ENCODE data around the gene ROR2. TPM values are rescaled to one million over a fixed set of nuclear protein-coding genes. Genes with fewer than 3 reads are reported as not detected.
A peak's percentile ranks its signal among the peaks of the same experiment; 100 is the strongest.

The ROR2 gene
- total and polyA plus RNA-seq, 2 of the 8 experiments (the other 6 are each of a cell fraction or from before 2014, with no cell fraction given) = 2.7 to 4.3 TPM

GRCh38 chr9:91734371-91734981 lies 215.6 kb downstream of the ROR2 start:
- DNase-seq (ENCODE audit: low read depth in 1 of 2, low spot score in 2 of 2) = peak; percentile 23 to 96
- H3K79me1 ChIP-seq (ENCODE audit: low read depth, low read length) = no peaks in the 10 kb centered on the region; the same call in 1 of the 2 replicates
- 0 out of 2 replicates have a peak overlapping the region, but pooled peaks have one; percentile 52 for H2AFZ ChIP-seq (ENCODE audit: low read length)
- H2AK5ac ChIP-seq (ENCODE audit: low read depth, low read length) = no peak overlapping the region
- WGBS, 2 experiments (ENCODE audit: extremely low coverage in 1 of 2, insufficient coverage in 1 of 2, insufficient read length in 1 of 2, insufficient replicate concordance in 2 of 2, low coverage in 1 of 2, low lambda C conversion rate in 2 of 2, missing lambda C conversion rate in 1 of 2) = 40% methylated on average over 14 of the region's 14 CpGs; no CpG with 5 or more reads in 1 of the 2 experiments
- no peaks in the 10 kb centered on the region for H3K23me2 ChIP-seq (ENCODE audit: low read depth, low read length)
- no peak overlapping the region for H2BK120ac ChIP-seq (replicated peaks; ENCODE audit: low read depth, low read length)
- no peak overlapping the region for H4K8ac ChIP-seq (ENCODE audit: extremely low read depth, insufficient read depth, low read length)
- no peak overlapping the region for H3K4ac ChIP-seq (replicated peaks; ENCODE audit: insufficient read length, low read depth, low read length)
- H3K56ac ChIP-seq (replicated peaks; ENCODE audit: insufficient read length, low read depth, low read length) = no peak overlapping the region
- no peak overlapping the region for H3K27ac ChIP-seq (ENCODE audit: low read depth, low read length)
- H4K91ac ChIP-seq (replicated peaks; ENCODE audit: insufficient read length, low read length) = no peak overlapping the region
- no peak overlapping the region for H4K5ac ChIP-seq (ENCODE audit: insufficient read length, low read depth, low read length)
- no peak overlapping the region for H2BK12ac ChIP-seq (ENCODE audit: low read depth, low read length)
- no peak overlapping the region for H2BK15ac ChIP-seq (ENCODE audit: low read length)
- FAIRE-seq = peak; percentile 89
- peak; percentile 65 to 73 for TF ChIP-seq RAD21 (IDR thresholded peaks at IDR 0.05 in 1 of 2, conservative IDR thresholded peaks at IDR 0.05 in 1 of 2; ENCODE audit: low read depth in 2 of 2, low read length in 2 of 2)
- no peak for TF ChIP-seq SAP30 (IDR thresholded peaks at IDR 0.05; ENCODE audit: insufficient read depth, insufficient replicate concordance, low read length)
- peak; percentile 81 to 99 (median 99) for TF ChIP-seq CTCF (IDR thresholded peaks at IDR 0.05; ENCODE audit: control extremely low read depth in 1 of 3, insufficient read depth in 1 of 3, low read depth in 1 of 3, low read length in 3 of 3)
- H3K18ac ChIP-seq (ENCODE audit: extremely low read depth, low read length) = no peak overlapping the region
- H3K36me3 ChIP-seq (ENCODE audit: control insufficient read depth in 2 of 4, insufficient read depth in 4 of 4, low read length in 3 of 4) = no peaks in the 10 kb centered on the region
- H2BK20ac ChIP-seq (ENCODE audit: low read length) = no peak overlapping the region
- no peaks in the 10 kb centered on the region; a peak in 1 of 7 replicates for H3K4me1 ChIP-seq (replicated peaks in 1 of 4; ENCODE audit: control insufficient read depth in 3 of 4, insufficient read depth in 4 of 4, low read length in 3 of 4)
- 0 out of 4 replicates have a peak overlapping the region, but pooled peaks of 1 of the 2 experiments have one; percentile 25 for H3K4me2 ChIP-seq (ENCODE audit: insufficient read depth in 1 of 2, low read depth in 2 of 2, low read length in 2 of 2)
- H3K9me3 ChIP-seq (ENCODE audit: insufficient read depth in 2 of 2, low read depth in 1 of 2, low read length in 1 of 2) = no peaks in the 10 kb centered on the region
- H3K9ac ChIP-seq (replicated peaks in 1 of 4; ENCODE audit: extremely low read depth in 1 of 4, low read depth in 3 of 4, low read length in 3 of 4) = no peak overlapping the region
- POLR2A ChIA-PET (ENCODE audit: partially characterized antibody) = no interaction called here
- H2BK5ac ChIP-seq (ENCODE audit: low read depth, low read length) = no peak overlapping the region
- CTCF ChIA-PET (ENCODE audit: partially characterized antibody) = interaction anchor here (0.6 to 4.0 kb wide), 28 partner anchors 8 to 836 kb away, joined by 3 to 21 read pairs (median 4); partner anchors contain the start of gene ROR2
- no peak overlapping the region for H3K14ac ChIP-seq (ENCODE audit: insufficient read length)
- no peak overlapping the region for H3K23ac ChIP-seq (ENCODE audit: insufficient read length)
- no peak overlapping the region for H3K4me3 ChIP-seq (ENCODE audit: extremely low read depth in 1 of 4, insufficient read depth in 2 of 4, low read depth in 3 of 4, low read length in 4 of 4)
- H3K27me3 ChIP-seq (replicated peaks in 1 of 4; ENCODE audit: control insufficient read depth in 3 of 4, extremely low read depth in 1 of 4, insufficient read depth in 3 of 4, low read length in 3 of 4) = no peaks in the 10 kb centered on the region
- H3K79me2 ChIP-seq (ENCODE audit: control insufficient read depth in 1 of 2, insufficient read depth in 2 of 2, low read length in 2 of 2) = no peaks in the 10 kb centered on the region
- peaks cover 0 to 2% of the 10 kb centered on the region in 2 experiments for H4K20me1 ChIP-seq (replicated peaks in 1 of 2; ENCODE audit: control insufficient read depth in 1 of 2, insufficient read depth in 2 of 2, low read length in 2 of 2)

Data from H1 (cell line).